ENCODE results near the gene DOCK4. TPM values are rescaled to one million over a fixed set of nuclear protein-coding genes. Genes with fewer than 3 reads are reported as not detected.

The DOCK4 gene
- total and polyA plus RNA-seq, 4 donors = 40.3 to 95.0 (median 56.4) TPM

DNA sequence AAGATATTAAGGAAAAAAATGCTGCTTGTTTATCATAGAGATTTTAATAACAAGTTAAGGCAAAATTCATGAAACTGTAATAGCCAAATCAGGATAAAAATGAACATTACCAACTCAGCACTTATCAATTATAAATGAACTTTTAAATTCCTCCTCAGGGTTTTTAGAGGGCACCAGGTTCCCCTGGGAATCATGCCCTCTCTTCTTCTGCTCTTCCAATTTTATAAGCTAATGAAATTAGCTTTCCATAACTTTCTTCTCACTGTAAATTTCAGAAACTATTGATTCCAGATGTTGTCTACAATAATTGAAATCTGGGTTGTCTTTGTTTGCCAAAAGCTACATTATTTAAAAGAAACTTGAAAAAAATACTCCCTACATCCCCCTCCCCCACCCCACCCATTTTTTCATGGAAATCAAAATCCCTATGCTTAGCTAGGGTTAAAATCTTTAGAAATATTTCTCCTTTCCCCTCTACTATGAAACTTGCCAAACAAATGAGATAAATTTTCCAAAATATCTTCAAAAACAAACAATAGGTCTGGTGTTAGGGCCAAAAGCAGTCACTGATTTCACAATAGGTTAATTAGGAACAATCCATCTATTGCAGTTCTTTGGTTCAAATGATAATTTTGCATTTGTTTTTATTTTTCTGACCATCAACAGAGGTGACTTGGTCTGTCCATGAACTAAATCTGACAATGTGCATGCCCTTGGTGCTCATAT lies 187.7 kb downstream of the DOCK4 start:
- H3K9me3 ChIP-seq (ENCODE audit: control insufficient read depth, insufficient read depth, low read length) = no peaks in the 10 kb centered on the region
- H3K27ac ChIP-seq (ENCODE audit: low read depth, low read length) = no peak overlapping the region
- no peak overlapping the region for H3K4me3 ChIP-seq (ENCODE audit: low read depth, low read length)
- DNase-seq (ENCODE audit: low read depth in 4 of 6, low spot score in 6 of 6) = no peak
- H3K27me3 ChIP-seq (ENCODE audit: control insufficient read depth, insufficient read depth, low read length) = no peaks in the 10 kb centered on the region
- no peaks in the 10 kb centered on the region for H3K36me3 ChIP-seq (ENCODE audit: control insufficient read depth, insufficient read depth, low read length)
- no peaks in the 10 kb centered on the region for H3K4me1 ChIP-seq (ENCODE audit: control insufficient read depth, insufficient read depth, low read length)

DNA sequence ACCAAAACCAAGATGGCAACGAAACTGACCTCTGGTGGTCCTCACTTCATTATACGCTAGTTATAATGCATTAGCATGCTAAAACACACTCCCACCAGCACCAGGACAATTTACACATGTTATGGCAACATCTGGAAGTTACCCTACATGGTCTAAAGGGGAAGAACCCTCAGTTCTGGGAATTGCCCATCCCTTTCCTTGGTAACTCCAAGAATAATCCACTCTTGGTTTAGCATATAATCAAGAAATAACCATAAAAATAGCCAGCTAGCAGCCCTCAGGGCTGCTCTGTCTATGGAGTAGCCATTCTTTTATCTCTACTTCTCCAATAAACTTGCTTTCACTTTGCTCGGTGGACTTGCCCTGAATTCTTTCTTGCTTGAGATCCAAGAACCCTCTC lies 191.1 kb downstream of the DOCK4 start:
- Histone ChIP-seq H3K36me3 (ENCODE audit: control insufficient read depth, insufficient read depth, low read length) (no peaks in the 10 kb centered on the region), H3K4me1 (ENCODE audit: control insufficient read depth, insufficient read depth, low read length) (peaks cover 3% of the 10 kb centered on the region), H3K9me3 (ENCODE audit: control insufficient read depth, insufficient read depth, low read length) (no peaks in the 10 kb centered on the region), H3K27ac (ENCODE audit: low read depth, low read length) (no peak overlapping the region), H3K27me3 (ENCODE audit: control insufficient read depth, insufficient read depth, low read length) (no peaks in the 10 kb centered on the region), H3K4me3 (ENCODE audit: low read depth, low read length) (no peak overlapping the region)
- no peak for DNase-seq (ENCODE audit: low read depth in 4 of 6, low spot score in 6 of 6)
- 92% methylated on average over 2 of the region's 3 CpGs for WGBS (ENCODE audit: insufficient coverage)

DNA sequence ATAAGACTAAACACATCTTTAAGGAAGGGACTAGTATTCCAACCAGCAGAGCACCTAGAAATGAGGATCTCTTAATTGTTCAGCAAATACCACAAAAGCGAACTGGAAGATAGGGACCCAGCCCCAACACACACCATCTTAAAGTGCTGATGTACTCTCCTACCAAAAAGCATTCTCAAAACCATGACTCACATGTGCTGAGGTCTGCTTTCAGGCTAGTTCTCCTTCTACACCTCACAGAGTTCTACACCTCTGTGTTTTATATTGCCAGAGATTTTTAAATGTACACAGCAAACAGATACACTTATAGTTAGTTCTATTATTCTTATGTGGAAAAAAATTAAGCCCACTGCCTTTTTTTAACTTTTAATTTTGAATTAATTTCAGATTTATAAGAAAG lies 191.9 kb downstream of the DOCK4 start:
- no peak overlapping the region for H3K4me3 ChIP-seq (ENCODE audit: low read depth, low read length)
- no peak overlapping the region for H3K27ac ChIP-seq (ENCODE audit: low read depth, low read length)
- no peaks in the 10 kb centered on the region for H3K36me3 ChIP-seq (ENCODE audit: control insufficient read depth, insufficient read depth, low read length)
- no peaks in the 10 kb centered on the region for H3K27me3 ChIP-seq (ENCODE audit: control insufficient read depth, insufficient read depth, low read length)
- WGBS (ENCODE audit: insufficient coverage) = 100% methylated on average over 1 of the region's 1 CpG
- no peaks in the 10 kb centered on the region for H3K9me3 ChIP-seq (ENCODE audit: control insufficient read depth, insufficient read depth, low read length)
- peaks cover 3% of the 10 kb centered on the region for H3K4me1 ChIP-seq (ENCODE audit: control insufficient read depth, insufficient read depth, low read length)
- DNase-seq (ENCODE audit: low read depth in 4 of 6, low spot score in 6 of 6) = no peak

DNA sequence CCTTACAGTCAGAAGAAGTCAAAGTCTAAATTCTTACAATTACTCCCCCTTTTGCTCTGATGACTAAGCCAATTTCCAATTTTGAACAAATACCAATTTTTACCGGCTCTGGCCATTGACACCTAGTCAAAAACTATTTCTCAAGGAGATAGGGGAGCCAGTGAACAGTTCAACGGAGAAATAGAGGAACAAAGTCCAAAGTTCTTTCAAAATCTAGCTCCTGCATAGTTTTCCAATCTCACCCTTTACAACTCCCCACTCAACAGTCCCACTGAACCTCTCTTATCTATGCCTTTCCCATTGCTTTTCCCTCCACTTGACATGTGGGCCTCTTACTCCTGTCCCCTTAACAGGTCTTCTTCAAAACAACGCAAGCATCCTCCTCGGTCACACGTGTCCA lies 192.9 kb downstream of the DOCK4 start:
- no peak overlapping the region for H3K4me3 ChIP-seq (ENCODE audit: low read depth, low read length)
- DNase-seq (ENCODE audit: low read depth in 4 of 6, low spot score in 6 of 6) = no peak
- H3K27me3 ChIP-seq (ENCODE audit: control insufficient read depth, insufficient read depth, low read length) = no peaks in the 10 kb centered on the region
- H3K4me1 ChIP-seq (ENCODE audit: control insufficient read depth, insufficient read depth, low read length) = peaks cover 3% of the 10 kb centered on the region
- no peaks in the 10 kb centered on the region for H3K9me3 ChIP-seq (ENCODE audit: control insufficient read depth, insufficient read depth, low read length)
- no peaks in the 10 kb centered on the region for H3K36me3 ChIP-seq (ENCODE audit: control insufficient read depth, insufficient read depth, low read length)
- WGBS (ENCODE audit: insufficient coverage) = 93% methylated on average over 5 of the region's 5 CpGs
- no peak overlapping the region for H3K27ac ChIP-seq (ENCODE audit: low read depth, low read length)

DNA sequence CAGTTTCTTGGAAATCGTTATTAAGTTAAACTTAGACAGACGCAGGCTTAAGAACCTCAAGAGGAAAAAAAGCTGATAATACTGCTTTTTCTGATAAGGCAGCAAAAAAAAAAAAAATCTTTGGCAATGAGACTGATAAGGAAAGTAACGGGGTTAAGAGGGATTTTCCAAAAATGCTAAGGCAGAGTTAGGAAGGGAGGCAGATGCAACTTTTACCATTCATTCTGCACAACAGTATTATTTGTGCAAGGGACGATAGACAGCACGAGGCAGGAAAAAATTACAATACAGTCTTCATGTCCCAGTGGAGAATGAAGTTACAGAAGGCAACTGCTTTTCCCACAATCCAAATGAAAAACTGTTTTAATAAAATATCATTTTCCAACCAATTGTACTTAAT lies 194.0 kb downstream of the DOCK4 start:
- H3K4me3 ChIP-seq (ENCODE audit: low read depth, low read length) = no peak overlapping the region
- DNase-seq (ENCODE audit: low read depth in 4 of 6, low spot score in 6 of 6) = no peak
- WGBS (ENCODE audit: insufficient coverage) = 80% methylated on average over 1 of the region's 5 CpGs
- H3K27ac ChIP-seq (ENCODE audit: low read depth, low read length) = no peak overlapping the region
- H3K4me1 ChIP-seq (ENCODE audit: control insufficient read depth, insufficient read depth, low read length) = peaks cover 3% of the 10 kb centered on the region
- no peaks in the 10 kb centered on the region for H3K9me3 ChIP-seq (ENCODE audit: control insufficient read depth, insufficient read depth, low read length)
- H3K27me3 ChIP-seq (ENCODE audit: control insufficient read depth, insufficient read depth, low read length) = no peaks in the 10 kb centered on the region
- no peaks in the 10 kb centered on the region for H3K36me3 ChIP-seq (ENCODE audit: control insufficient read depth, insufficient read depth, low read length)

DNA sequence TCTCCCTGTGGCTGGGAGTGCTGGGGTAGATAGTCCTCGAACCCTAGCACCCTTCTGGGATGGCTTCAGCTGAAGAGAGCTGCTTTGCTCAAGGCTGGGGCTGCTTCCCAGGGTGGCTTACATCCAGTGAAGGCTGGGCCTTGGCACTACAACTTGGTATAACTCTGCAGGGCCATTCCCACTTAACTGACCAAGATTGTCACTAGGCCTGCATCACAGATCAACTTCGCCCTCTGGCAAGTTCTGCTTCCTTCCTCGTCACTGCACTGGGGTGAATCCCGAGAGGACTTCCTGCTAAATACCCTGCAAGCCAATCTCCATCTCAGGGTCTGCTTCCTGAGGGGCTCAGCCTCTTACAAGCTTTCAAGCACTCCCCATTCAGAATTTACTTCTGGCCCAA lies 195.2 kb downstream of the DOCK4 start:
- no peaks in the 10 kb centered on the region for H3K36me3 ChIP-seq (ENCODE audit: control insufficient read depth, insufficient read depth, low read length)
- H3K27ac ChIP-seq (ENCODE audit: low read depth, low read length) = no peak overlapping the region
- peaks cover 3% of the 10 kb centered on the region for H3K4me1 ChIP-seq (ENCODE audit: control insufficient read depth, insufficient read depth, low read length)
- H3K9me3 ChIP-seq (ENCODE audit: control insufficient read depth, insufficient read depth, low read length) = no peaks in the 10 kb centered on the region
- H3K27me3 ChIP-seq (ENCODE audit: control insufficient read depth, insufficient read depth, low read length) = no peaks in the 10 kb centered on the region
- WGBS (ENCODE audit: insufficient coverage) = 84% methylated on average over 3 of the region's 4 CpGs
- no peak overlapping the region for H3K4me3 ChIP-seq (ENCODE audit: low read depth, low read length)
- no peak for DNase-seq (ENCODE audit: low read depth in 4 of 6, low spot score in 6 of 6)

DNA sequence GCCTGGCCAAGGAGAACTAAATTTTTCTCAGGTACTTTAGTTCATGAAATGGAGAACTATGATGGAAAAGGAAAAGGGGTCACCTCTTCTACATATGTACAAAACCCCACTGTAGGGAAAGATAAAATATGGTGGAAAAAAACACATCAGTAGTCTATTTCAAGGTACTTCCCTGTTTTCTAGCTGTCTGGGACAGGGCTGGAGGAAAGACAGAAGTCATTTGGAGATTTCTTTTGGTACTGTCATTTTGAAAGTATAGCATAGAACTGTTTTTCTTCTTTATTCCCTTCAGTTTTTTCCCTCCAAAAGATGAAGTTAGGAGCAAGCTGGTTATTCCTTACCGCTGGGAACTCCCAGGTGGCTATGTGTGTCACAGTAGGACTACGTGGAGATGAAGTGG lies 196.1 kb downstream of the DOCK4 start:
- Histone ChIP-seq H3K36me3 (ENCODE audit: control insufficient read depth, insufficient read depth, low read length) (no peaks in the 10 kb centered on the region), H3K27me3 (ENCODE audit: control insufficient read depth, insufficient read depth, low read length) (no peaks in the 10 kb centered on the region), H3K9me3 (ENCODE audit: control insufficient read depth, insufficient read depth, low read length) (no peaks in the 10 kb centered on the region), H3K4me3 (ENCODE audit: low read depth, low read length) (no peak overlapping the region), H3K4me1 (ENCODE audit: control insufficient read depth, insufficient read depth, low read length) (peaks cover 3% of the 10 kb centered on the region), H3K27ac (ENCODE audit: low read depth, low read length) (no peak overlapping the region)
- WGBS (ENCODE audit: insufficient coverage) = no CpG with 5 or more reads among the region's 2 CpGs
- no peak for DNase-seq (ENCODE audit: low read depth in 4 of 6, low spot score in 6 of 6)

DNA sequence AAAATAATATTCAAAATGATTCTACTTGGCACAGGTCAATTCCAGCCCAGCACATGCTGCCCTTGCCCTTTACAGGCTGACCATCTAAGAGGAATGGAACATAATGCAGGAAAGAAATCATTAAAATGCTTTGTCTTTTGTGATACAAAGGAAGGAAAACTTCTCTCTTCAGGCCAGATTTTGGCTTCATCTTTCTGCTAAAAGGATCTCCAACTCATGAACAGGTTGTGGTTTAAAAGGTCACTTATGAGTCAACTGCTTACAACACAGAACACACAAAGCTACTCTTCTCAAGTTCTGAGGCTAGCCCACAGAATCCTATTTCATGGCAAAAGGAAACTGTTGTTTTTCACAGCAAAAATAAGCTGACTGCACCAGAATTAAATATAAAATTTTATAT lies 197.1 kb downstream of the DOCK4 start:
- Histone ChIP-seq H3K4me1 (ENCODE audit: control insufficient read depth, insufficient read depth, low read length) (peaks cover 3% of the 10 kb centered on the region), H3K27ac (ENCODE audit: low read depth, low read length) (no peak overlapping the region), H3K9me3 (ENCODE audit: control insufficient read depth, insufficient read depth, low read length) (no peaks in the 10 kb centered on the region), H3K4me3 (ENCODE audit: low read depth, low read length) (no peak overlapping the region), H3K36me3 (ENCODE audit: control insufficient read depth, insufficient read depth, low read length) (no peaks in the 10 kb centered on the region), H3K27me3 (ENCODE audit: control insufficient read depth, insufficient read depth, low read length) (no peaks in the 10 kb centered on the region)
- DNase-seq (ENCODE audit: low read depth in 4 of 6, low spot score in 6 of 6) = no peak

DNA sequence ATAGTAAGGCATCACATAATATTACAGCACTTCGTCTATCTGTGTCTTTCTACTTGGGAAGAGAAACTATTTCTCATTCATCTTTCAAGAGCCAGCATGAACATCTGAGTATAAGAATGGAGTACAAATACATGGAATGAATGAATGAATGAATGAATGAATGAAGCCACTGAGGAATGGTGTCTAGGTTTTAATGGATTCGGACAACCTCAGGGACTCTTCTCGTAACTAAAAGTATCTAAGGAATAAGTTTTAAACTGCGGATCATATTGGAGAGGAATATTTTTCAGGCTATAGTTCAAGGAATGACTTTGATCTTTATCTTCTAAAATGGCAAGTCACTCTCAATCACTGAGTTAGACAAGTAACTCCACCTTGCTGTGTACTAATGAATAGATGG lies 199.0 kb downstream of the DOCK4 start:
- no peak for DNase-seq (ENCODE audit: low read depth in 4 of 6, low spot score in 6 of 6)
- no CpG with 5 or more reads among the region's 4 CpGs for WGBS (ENCODE audit: insufficient coverage)
- Histone ChIP-seq H3K4me3 (ENCODE audit: low read depth, low read length) (no peak overlapping the region), H3K4me1 (ENCODE audit: control insufficient read depth, insufficient read depth, low read length) (peaks cover 3% of the 10 kb centered on the region), H3K27me3 (ENCODE audit: control insufficient read depth, insufficient read depth, low read length) (no peaks in the 10 kb centered on the region), H3K36me3 (ENCODE audit: control insufficient read depth, insufficient read depth, low read length) (no peaks in the 10 kb centered on the region), H3K27ac (ENCODE audit: low read depth, low read length) (no peak overlapping the region), H3K9me3 (ENCODE audit: control insufficient read depth, insufficient read depth, low read length) (no peaks in the 10 kb centered on the region)

DNA sequence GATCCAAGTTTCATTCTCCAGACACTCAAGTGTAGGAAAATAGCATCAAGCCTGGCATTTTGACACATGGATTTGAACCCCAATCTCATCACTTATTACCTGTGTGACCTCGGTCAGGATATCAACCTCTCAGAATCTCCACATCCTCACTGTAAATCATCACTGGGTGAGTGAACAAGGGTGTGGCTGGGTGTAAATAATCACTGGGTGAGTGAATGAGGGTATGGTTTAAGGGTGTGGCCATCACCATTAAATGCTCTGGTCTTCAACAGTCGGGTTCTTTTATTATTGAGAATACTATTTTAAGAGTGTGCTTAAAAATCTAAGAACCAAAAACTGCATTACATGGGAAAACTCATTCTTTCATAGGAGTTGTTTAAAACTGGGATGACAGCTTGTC lies 200.1 kb downstream of the DOCK4 start:
- Histone ChIP-seq H3K27ac (ENCODE audit: low read depth, low read length) (no peak overlapping the region), H3K27me3 (ENCODE audit: control insufficient read depth, insufficient read depth, low read length) (no peaks in the 10 kb centered on the region), H3K36me3 (ENCODE audit: control insufficient read depth, insufficient read depth, low read length) (no peaks in the 10 kb centered on the region), H3K4me3 (ENCODE audit: low read depth, low read length) (no peak overlapping the region), H3K4me1 (ENCODE audit: control insufficient read depth, insufficient read depth, low read length) (peaks cover 3% of the 10 kb centered on the region), H3K9me3 (ENCODE audit: control insufficient read depth, insufficient read depth, low read length) (no peaks in the 10 kb centered on the region)
- no peak for DNase-seq (ENCODE audit: low read depth in 4 of 6, low spot score in 6 of 6)
- no CpG with 5 or more reads among the region's 2 CpGs for WGBS (ENCODE audit: insufficient coverage)
